Measurements from ENCODE around the gene ZBTB7C.

ZBTB7C gene

DNA sequence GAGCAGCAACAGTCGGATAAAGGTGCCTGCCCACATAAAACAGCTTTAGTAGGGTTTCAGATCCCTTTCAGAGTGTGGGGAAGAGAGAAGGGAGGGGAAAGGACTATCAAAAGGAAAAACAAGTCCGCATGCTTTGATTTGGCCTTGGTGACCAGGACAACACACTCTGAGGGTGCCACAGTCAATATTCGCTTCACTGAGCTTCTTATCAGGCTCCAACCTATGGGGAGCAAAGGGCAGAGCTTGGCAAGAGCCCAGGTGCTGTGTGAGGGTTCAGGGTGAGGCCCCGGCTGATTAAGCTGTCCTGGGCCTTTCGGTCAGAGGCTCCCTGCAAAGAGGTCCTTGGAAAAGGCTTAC lies 241.3 kb downstream of the ZBTB7C start:
- no peak for DNase-seq (ENCODE audit: low read depth in 2 of 2)

DNA sequence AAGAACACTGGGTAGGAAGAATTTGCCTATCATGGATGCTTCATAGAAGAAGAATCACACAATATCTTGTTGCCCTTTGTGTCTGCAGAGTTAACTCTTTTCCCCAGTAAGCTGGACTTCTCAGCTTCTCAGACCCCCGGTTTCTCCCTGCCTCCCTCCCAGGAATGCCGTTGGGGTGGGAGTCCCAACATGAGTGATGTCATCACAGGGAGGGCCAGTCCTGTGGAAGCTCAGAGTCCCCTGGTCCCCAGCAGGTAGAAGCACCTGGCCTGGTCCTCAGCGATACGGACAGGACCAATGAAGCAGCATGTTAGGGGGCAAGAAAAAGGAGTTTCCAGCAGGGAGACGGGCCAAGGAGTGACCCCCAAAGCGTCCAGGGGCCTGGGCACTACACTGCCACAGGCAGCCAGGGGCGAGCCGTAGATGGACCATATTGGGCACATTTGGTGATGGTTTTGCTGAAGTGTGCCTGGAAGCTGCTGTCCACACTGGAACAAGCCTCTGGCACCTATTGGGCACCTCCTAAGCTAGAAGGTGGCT lies 242.8 kb downstream of the ZBTB7C start:
- DNase-seq (ENCODE audit: low read depth in 2 of 2) = no peak

DNA sequence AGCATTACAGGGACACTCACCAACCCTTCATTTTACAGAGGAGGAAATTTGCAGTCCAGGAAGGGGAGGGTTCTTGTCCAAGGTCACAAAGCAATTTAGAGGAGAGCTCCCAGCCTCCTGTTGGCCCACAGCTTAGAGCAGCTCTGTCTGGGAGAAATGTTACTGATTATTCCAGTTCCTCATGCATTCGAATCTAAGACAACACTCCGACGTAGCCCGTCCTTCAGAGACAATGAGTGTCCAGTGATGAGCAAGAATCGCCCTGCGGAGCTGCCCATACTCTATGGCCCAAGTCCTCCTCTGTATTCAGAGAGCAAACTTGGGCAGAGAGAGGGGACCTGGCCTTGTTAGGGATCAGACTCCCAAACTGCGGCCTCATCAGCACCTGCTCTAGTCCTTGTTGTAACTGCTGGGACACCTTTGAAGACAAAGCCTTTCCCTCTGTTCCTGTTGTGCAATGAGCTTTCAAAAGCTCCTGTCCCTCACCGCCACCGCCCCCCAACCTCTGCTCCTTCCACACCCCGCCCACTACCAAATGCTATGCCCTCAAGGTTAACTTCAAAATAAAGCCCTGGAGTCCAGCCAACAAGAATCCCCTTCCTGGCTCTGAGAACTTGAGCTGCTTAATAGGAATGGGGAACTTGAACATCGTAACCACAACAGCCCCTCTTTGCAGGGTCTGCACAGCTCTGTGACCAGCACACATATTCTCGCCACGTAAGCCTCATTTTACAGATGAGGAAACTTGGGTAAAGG lies 243.9 kb downstream of the ZBTB7C start:
- DNase-seq (ENCODE audit: low read depth in 2 of 2) = no peak

DNA sequence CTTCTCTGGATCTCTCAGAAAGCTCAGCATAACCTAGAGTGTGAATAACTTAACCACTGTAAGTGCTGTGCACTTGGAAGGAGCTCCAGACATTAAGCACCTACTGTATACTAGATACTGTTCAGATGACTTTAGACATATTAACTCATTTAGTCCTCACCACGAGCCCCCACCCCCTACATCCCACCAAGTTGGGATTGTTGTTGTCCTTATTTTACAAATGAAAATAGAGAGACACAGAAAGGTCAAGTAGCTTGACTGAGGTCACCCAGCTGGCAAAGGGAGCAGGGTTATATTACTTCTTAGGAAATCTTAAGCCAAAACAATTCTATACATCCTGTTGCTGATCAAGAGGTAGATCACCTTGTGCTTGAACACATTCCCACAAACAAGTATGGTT lies 244.5 kb downstream of the ZBTB7C start:
- no peak for DNase-seq (ENCODE audit: low read depth in 2 of 2)

DNA sequence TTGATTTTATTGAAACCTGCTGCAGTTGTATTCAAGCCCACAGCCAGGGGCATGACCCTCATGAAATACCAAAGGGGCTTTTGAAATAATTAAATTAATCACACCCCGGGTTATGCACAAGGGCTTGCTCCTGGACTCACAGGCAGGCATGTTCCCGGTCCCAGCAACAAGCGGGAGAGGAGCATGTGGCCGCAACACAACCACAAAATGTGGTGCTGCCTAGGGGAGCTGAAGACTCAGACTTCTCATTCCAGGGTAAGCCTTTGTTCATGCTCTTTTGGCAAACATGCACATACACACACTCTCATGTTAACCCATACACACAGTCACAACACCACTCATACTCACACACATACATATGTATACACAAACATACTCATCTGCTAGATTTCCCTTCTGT lies 245.1 kb downstream of the ZBTB7C start:
- DNase-seq (ENCODE audit: low read depth in 2 of 2) = no peak

DNA sequence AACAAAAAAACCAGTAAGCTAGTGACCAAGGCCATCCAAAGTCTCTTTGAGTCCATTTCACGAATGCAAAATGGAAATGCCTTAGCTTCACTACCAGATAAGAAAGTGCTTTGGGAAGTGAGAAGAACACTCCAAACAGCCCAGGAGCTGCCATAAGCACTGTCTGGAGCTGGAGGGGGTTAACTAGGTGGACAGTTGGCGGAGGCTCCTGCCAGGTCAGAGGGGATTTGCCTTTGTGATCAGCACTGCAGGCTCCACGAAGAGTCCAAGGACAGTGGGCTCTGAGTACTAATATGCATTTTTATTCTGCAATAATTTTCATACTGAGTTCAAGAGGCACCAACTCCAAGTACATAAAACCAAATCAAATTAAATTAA lies 245.5 kb downstream of the ZBTB7C start:
- no peak for DNase-seq (ENCODE audit: low read depth in 2 of 2)

DNA sequence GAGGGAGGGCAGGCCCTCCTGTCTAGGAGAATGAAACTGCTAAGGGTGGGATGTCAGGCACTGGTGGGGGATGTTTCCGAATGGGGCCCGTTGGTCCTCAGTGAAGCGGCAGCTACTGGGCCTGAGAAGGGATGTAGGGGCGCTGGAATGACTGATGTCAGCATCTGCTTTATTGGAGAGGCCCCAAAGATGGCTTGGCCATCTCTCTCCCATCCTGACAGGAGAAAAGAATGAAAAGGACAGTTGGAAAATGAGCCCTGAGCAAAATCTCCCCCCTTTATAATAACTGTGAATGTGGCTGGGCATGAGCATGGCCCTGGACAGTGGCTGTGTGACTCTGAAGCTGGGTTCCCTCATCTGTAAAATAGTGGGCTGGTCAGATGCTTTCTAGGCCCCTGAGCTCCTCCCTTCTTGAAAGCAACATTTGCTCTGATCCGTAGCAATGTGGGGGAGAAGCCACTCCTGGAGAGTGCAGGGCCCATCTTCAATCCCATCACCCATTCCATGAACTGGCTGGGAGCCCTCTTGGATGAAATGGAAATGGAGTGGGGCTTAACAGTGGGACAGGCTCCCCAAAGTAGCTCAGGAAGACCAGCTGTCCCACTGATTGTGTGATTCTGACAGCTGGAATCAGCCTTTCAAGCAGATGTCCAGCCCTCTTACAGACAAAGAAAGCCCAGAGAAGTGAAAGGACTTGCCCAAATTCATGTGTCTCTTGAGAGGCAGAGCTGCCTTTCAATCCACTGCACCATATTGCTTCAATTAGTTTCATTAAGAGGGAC lies 246.0 kb downstream of the ZBTB7C start:
- no peak for DNase-seq (ENCODE audit: low read depth in 2 of 2)

DNA sequence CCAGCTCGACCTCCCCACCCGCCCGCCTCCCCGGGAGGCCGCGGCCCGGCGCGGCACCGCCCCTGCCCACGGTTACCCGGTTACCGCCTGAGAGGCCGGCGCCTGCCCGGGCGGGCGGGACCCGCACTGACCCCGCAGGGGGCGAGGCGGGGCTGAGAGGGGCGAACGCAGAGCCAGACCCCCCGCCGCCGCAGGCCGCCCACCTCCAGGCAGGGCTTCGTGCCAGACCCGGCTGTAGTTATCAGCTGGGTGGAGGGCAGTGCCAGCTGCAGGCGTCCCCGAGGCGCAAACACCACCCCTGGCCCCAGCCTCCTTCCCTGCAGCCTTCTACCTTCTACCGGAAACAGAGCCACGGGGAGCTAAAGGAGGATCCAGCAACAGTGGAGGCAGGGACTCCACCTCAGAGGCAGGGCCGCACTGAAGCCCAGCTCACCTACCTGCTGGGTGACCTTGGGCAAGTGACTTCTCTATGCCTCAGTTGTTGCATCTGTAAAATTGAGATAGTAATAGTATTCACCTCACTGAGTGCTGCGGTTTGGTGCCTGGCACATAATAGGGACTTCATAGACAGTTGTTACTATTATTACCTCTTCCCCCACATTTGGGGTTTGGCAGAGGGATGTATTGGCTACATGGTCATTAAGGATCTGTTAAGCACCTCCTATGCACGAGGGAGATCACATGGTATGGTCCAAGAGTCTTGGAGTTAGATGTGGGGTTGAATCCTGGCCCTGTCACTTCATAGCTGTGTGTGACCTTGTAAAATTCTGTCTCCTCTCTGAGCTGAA lies 247.1 kb downstream of the ZBTB7C start:
- no peak for DNase-seq (ENCODE audit: low read depth in 2 of 2)

DNA sequence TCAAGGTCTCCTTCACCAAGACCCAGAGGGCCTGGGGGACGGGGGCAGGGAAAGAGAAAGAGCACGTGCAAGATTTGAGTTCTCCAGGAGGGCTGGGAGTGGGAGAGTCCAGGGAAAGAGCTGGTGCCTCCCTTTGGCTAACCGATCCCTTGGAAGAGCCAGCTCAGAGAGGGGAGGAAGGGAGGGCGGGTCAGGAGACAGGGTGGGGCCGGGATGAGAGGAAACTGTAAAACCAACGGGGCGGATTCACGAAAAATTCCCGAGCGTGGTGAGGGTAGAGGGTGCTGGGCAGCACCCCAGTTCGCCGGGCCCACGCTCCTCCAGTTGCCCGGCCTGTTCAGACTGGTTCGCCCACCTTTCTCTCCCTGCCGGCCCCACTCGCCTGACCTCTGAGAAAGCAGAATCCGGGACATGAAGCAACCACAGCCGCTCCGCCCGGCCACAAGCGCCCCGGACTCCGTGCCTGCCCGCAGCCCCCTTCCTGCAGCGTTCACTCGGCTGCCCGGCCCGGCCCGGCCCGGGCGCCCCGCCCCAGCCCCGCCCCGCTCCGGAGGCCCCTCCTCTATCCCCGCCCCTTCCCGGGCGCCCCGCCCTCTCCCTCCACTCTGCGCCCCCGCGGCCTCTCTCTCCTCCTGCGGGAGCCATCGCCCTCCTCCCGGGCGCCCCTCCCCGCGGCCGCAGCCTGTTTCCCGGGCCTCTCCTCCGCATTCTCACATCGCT lies 247.8 kb downstream of the ZBTB7C start:
- DNase-seq (ENCODE audit: low read depth in 2 of 2) = peak; percentile 48 to 54

DNA sequence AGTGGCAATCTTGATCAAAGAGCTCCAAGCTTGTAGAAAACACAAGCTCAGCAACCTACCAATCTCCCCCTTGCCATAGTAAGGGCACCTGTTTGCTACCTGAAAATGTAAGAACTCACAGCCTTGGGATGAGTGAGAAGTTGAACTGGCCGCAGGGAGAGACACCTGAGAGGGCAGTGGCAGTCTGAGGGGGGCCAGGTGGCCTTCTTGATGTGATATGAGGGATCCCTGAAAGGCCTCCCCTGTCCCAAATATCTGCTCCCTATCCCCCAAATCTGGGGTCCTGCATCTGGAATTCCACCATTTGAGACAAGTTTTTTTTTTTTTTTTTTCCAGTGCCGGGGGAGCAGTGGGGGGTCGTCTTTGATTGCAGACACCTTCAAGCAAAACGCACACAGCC lies 248.6 kb downstream of the ZBTB7C start:
- DNase-seq (ENCODE audit: low read depth in 2 of 2) = no peak

DNA sequence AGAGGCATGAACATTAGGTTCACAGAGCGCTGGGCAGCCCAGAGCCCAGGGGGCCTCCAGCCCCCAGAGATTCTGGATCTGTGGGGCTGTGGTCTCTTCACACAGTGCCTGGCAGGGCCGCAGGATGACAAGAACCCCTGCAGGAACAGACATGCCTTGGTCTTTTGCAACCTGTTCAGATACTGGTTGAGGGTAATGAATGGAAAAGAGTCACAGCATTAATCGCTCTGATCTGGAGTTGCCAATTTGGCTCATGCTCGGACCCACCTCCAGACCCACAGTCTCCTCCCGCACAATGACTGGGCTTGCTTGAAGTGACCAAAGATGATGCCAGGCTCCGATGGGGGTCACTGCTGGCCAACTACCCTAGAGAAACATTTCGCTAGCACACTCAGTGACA lies 249.4 kb downstream of the ZBTB7C start:
- no peak for DNase-seq (ENCODE audit: low read depth in 2 of 2)

DNA sequence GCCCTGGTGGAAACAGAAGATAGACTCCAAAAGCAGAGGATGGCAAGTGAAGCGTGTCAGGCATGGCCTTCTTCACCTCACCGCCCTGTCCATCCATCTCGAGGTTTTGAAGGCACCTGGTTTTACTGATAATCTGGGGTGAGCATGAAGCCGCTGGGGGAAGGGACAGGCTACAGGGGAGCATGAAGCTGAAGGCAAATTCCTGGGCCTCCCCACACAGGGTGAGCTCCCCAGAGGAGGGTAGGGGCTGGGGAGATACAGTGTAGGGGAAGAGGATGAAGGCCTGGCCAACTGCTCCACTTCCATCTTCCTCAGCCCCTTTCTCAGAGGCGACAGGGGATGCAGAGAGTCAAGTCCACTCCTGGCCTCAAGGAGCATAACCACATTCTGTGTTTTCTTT lies 250.5 kb downstream of the ZBTB7C start:
- no peak for DNase-seq (ENCODE audit: low read depth in 2 of 2)

DNA sequence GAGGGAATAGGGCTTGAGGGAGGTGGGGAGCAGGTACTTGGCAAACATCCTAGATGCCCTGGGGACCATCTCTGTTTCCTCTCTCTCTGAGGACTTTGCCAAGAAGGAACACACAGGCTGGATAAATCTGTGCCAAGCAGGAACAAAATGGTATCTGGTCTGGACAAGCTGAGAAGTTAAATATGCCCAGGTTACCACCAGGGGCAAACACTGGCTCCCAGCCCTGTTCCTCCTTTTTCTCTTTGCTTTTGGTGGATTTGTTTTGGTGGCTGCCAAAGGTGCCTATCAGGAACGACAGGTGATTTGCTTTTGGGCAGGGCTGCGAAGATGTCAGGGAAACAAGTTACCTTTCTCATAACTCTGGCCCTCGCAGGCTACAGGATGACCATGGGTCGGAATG lies 251.2 kb downstream of the ZBTB7C start:
- no peak for DNase-seq (ENCODE audit: low read depth in 2 of 2)

DNA sequence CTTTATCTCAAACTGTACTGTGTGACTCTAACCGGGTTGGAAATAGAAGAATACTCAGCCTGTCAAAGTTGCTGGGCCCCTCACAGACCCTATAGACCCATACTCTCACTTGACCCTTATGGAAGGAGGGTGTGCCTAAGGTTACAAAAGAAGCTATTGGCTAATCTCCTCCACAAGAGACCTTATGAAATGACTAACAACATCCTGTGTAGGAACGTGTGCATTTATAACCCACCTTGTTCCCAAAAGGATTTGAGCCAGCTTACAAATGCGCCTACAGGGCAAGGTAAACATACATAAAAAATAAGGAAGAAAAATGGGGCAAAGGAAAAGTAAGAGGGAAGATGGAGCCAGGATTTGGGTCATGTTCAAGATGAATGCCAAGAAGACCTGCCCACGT lies 253.3 kb downstream of the ZBTB7C start:
- no peak for DNase-seq (ENCODE audit: low read depth in 2 of 2)

DNA sequence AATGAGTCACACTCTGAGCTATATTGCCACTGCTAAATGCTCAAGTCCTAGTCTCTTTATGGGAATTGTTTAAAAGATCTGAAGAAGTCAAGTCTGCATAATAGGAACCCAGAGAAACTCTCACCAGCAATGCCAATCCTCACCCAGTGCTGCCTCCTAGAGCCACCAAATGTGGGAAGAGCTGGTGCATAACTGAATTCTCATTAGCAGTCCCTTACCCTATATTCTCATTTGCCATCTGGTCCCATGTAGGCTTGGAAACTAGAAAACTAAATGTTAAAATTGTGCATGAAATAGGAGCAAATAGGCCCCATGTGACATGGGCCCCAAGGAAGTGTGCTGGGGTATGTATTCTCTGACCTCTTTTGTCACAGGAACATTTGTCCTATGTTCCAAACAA lies 254.4 kb downstream of the ZBTB7C start:
- DNase-seq (ENCODE audit: low read depth in 2 of 2) = no peak

DNA sequence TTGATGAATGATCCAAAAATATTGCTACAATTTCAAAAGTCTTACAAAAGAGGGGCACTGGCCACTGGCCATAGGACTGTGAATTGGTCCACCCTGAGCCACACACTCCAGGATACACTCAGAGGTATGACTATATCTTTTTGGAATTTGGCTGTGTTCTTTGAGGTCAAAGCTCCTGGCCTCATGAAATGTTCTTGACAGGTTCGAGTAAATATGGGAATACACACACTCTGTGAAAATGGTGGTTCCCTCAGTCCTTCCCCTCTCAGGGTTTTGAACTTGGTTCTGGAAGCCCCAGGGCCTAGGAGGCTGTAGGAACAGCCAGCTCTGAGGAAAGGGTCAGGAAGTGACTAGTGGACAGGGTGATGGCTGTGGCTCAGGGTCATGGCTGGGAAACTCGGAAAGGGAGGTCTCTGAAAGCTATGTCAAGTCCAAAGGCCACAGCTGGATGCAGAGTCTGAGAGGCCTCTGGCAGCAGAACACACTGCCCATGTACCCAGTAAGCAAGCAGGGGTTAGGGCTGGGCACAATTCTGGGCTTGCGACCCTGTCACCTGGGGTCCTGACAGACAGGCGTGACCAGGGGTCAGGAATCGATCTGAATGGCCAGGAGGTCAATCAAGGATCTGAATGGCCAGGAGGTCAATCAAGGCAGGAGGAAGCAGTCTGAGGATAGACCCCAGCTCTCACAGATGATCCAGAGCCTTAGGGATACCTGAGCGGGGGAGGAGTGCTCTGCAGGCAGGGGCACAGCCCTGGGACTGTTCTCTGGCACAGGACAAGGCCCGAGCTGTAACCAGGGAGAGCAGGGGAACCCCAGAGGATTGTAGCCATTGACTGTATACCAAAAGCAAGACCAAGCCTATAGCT lies 255.3 kb downstream of the ZBTB7C start:
- no peak for DNase-seq (ENCODE audit: low read depth in 2 of 2)

DNA sequence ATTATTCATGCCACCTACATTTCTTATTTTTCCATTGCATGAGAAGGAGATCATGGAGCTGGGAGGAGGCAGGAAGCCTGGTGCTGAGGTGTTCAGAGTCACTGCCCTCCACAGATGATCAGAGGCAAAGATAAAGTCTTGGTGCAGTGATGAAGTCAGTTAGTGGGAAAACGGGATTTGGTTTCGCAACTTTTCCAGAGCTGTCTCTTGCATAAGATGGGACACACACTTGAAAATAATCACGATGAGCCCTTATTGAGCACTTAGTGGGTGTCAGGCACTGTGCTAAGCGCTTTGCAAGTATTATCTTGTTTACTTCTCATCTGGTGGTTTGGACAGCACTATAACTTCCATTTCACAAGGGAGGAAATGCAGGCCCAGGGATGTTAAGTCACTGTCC lies 256.6 kb downstream of the ZBTB7C start:
- DNase-seq (ENCODE audit: low read depth in 2 of 2) = no peak

DNA sequence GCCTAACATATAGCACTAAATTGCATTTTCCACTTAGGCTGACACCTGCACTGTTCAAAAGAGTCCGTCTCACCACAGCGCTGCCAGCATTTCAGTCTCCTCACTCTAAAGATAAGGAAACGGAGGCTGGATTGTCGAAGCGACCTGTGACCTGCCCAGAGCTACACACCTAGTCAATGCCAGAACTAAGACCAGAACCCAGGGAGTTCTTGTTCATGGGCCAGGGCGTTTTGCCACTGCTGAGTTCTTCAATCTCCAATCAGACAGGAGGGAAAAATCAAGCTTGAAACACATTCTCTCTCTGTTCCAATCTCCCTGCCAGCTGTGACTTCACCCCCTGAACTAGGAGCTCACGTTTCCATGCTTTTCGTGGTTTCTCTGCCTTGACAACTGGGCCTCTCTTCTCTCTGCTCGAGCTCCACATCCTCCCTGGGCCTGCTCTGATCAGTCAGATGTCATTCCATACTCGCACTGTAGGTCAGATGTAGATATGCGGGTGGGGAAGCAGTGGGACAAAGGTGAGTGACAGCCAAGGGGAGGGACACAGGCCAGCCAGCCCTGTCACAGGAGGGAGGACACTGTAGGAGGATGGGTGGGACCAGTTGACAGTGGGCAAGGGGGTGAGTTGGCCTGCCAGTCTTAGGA lies 257.6 kb downstream of the ZBTB7C start:
- DNase-seq (ENCODE audit: low read depth in 2 of 2) = no peak

DNA sequence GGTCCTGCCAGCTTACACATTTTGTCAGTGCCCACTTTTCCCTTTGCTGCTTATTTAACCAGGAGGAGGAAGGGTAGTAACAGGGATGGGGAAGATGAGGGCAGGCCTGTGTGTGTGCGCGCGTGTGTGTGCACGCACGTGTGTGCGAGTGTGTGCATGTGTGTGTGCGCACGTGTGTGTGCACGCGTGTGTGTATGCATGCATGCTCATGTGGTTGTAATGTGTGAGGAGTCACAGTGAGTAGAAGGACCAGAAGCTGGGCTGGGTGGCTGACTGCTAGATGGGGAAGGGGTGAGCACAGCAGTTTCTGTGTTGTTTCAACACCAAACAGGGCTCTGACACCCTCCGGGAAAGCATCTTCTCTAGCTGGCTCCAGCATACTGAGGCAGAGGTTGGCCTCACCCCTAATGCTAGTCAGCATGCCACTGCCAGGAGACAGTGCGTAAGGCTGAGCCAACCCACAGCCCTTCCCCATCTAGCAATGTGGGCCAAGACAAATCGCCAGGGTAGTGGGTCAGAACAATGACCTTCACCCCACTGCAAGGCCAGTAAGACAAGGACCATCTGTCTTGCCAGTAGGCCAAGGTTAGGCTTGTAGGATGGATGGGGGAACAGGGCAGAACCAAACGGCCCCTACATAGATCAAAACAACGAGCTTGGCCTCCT lies 260.0 kb downstream of the ZBTB7C start:
- DNase-seq (ENCODE audit: low read depth in 2 of 2) = no peak

DNA sequence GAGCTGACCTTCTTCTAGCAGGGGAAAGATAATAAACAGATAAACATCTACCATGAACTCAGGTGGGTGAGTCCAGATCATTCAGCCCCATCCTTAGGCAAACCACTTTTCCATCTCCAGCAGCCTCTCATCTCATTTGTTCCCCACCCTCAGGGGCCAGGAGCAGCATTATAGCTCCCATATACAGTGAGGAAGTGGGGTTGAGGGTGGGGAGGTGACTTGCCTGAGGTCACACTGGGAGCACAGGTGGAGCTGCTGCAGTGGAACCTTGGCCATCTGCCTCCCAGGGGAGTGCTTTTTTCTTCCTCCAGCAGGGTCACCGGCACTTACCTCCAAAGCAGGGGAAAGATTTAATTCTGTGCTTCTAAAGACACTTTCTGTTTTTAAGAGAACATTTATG lies 266.2 kb downstream of the ZBTB7C start:
- DNase-seq (ENCODE audit: low read depth in 2 of 2) = no peak
